HG03457 (cell line): Measurements from ENCODE around the gene SALL3.

ENCODE experiments used
- ATAC-seq: cut with Tn5 transposase; IDR thresholded peaks from one replicate; pipeline ENCODE4 v1.9.1; 2021; ENCODE audit warnings: moderate number of reproducible peaks; ENCODE audit not compliant: unreplicated experiment

Gene SALL3

DNA sequence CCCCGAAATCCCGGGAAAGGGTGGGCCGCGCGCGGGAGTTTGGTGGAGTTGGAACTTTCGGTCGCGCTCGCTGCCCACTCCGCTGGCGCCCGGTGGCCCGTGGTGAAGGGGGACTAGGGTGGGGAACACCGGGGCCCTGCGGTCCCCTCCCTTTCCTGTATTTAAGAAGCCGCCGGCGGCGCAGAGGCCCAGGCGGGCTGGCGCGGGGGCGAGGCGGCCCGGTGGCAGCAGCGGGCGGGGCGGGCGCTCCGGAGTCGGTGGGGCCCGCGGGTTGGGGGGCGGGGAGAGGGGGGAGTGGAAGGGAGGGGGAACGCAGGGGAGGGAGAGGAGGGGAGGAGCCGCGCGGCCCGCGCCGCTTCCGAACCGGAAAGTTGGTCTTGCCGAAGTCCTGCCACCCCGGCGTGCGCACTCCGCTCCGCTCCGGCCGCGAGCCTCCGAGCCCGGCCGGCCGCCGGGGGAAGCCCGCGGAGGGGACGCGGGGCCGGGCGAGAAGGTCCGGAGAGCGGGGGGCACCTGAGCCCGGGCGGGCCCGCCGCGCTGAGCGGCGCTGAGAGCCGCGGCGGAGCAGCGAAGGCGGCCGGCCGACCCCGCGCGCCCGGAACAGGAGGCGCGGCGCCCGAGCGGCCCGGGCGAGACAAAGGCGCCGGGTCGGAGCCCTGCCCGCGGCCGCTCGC, 425 bp upstream of the SALL3 start:
- ATAC-seq = no peak

DNA sequence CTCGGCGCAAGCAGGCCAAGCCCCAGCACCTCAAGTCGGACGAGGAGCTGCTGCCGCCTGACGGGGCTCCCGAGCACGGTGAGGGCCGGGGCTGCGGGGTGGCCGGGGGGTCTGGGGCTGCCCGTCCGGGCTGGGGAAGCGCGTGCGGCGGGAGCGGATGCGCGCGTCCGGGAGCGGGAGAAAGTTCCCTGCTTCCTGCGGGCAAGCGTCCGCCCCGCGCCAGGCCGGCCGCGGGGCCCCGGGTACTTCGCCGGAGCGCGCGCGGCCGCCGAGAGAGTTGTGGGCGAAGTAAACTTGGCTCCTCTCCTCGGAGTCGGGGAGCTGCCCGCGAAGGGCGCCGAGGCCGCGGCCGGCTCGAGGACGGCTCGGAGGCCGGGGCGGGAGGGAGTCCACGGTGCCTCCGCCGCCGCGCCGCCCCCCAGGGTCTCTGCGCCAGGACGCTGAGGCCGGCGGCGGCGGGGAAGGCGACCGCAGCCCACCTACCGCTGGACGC, 707 bp downstream of the SALL3 start:
- ATAC-seq = no peak

DNA sequence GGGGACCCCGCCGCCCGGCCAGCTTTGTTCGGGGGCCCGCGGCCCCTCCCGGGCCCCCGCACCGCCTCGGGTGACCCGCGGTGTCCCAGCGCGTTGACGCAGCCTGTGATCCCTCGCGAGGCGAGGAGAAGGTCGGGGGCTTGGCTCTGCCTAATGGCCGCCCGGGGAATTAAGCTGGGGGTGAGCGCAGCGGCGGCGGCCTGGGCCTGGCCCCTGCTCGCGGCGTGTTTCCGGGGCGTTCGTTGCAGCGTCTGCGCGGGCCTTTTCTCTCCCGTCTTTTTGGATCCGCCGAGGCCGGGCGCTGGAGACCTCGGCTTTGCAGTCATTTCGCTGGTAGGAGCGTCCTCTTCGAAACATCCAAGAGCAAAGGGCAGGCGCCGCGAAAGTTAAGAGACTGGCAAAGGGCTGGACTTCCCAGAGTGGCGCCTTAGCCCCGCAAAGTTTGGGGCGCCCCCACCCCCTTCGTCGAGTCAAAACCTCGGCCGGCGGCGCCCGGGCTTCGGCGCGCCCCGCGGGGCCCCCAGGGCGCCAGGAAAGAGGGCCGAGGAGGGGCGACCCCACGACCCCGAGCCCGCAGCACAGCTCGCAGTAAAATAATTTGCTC, 1.3 kb downstream of the SALL3 start:
- no peak for ATAC-seq

DNA sequence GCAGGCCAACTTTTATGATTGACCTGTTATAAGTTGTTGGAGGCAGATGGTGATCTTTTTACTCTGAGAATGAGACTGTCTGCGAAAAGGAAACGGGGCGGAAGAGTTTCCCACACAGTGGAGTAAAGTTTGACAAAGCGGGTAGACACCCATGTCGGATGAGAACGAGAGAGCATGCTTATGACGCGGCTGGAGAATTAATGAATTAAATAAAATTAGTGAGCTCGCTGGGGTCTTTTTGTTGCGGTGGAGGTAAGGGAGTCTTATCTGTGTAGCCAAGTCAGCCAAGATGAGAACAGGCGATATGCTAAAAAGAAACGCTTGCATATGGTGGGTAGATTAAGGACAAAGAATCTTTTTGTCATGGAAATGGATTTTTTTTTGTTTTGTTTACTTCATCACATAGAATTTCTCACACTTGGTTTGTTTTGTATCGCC, 1.8 kb downstream of the SALL3 start:
- ATAC-seq = no peak

DNA sequence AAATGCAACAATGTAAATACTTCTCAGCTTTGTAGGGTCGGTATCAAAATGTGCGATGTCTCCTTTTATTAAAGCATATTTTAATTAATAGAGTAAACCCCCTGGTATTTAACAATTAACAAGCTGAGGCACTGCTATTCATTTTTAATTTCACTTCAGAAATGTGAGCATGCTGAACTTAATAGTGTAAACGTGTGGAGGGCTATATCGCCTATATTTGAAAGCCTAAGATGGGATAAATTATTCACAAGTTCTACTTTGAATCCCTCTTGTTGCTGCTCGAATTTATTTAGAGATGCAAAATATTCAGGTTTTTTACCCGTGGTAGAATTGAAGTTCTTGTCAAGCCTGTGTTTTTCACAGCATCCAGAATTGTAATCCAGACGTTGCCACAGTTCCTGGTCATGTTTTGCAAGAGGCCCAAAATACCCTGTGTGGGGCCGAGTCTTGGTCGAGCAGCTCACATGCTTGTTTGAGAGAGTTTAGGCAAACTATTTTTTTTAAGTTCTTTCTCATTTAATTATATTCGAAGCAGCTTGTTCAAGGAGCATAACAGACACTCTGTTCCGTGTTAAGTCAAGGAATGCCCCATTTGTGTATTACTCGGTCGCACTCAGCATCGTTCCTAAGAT, 2.5 kb downstream of the SALL3 start:
- ATAC-seq = no peak

DNA sequence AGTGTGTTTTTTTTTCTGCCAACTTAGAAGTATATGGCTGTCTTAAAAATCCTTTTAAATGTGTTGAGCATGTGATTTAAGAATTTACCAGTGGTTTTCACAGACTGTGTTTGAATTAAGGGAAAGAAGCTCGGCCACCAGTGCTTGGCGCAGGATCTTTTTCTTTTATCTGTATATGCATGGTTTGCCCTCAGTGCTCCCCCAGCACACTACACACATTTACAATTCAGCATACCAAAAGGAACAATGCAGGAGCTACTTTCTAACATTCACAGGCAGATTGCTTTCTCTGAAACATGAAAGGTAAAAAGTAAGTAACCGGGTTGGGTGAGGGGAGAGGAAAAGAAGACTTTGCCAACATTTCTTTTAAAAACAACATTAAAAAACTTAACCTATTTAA, 3.9 kb downstream of the SALL3 start:
- ATAC-seq = no peak

DNA sequence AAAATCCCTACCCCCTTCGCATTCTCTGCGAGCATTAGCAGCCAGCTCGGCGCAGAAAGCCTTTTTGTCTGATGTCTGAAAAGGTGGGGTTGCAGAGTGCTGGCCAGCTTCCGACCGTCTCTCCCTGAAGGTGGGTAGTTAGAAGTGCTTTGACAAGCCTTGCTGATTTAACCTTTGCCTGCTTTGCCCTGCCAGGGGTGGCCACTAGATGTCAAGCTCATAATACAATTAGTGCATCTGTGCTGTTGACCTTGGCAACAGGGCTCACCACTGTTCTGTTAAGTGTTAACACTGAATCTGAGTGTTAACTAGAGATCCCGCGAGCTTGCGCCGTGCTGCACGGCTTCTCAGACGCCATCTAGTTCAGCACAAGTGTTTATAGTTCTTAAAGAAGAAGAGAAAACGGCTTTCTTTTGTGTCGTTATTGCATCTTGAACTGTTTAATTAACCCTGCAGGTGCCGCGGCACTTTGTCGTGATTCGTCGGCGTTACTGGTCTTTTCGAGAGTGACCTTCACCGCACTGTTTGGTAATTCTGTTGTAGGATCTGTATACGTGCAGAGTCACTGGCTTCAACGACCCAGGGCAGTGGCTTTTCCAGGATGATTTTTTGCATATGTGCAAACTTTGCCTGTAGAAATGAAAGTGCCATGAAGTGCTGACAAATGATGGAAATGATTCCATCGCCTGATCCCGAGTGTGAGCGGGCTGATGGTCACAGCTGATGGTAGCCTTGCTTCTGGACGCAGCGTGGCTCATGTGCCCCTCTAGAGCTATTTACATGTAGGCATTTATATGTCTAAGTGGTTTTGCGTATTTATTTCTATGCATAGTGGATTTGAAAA, 5.5 kb downstream of the SALL3 start:
- no peak for ATAC-seq

DNA sequence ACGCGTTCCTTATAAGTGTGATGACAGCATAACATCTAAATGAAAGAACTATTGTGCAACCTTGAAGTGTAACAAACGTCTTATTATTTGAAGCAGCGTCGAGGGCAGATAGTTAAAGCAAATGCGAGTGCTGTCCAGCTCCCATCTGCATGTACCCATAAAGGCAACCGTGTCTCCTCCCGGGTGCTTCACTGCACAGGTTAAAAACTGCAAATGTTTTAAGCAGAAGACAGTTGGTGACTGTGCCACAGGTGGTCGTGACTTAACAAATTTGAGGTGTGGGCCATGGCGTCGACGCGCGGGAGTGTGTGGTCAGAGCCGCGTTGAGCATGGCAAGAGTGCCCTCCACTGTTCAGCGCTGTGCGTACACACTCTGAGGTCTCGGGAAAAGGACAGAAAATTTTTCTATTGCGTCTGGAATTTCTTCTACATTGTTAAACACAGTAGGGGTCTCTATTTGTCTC, 6.4 kb downstream of the SALL3 start:
- no peak for ATAC-seq

DNA sequence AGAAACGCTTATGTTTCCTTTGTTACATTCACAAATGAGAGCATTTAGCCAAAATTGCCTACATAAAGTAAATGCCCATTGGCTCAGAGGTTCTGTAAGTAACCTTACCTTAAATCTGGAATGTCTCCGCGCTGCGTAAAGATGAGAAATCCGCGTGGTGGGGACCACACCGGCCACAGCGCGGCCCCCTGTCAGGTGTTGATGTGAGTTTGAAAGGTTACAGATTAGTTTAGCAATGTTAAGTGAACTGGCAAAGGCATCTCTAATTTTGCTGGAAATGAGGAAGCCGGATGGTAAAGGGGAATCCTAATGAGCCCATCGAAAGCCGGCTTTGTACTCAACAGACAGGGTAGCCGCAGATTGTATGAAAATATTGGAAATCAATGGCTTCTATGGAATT, 11.8 kb downstream of the SALL3 start:
- no peak for ATAC-seq

DNA sequence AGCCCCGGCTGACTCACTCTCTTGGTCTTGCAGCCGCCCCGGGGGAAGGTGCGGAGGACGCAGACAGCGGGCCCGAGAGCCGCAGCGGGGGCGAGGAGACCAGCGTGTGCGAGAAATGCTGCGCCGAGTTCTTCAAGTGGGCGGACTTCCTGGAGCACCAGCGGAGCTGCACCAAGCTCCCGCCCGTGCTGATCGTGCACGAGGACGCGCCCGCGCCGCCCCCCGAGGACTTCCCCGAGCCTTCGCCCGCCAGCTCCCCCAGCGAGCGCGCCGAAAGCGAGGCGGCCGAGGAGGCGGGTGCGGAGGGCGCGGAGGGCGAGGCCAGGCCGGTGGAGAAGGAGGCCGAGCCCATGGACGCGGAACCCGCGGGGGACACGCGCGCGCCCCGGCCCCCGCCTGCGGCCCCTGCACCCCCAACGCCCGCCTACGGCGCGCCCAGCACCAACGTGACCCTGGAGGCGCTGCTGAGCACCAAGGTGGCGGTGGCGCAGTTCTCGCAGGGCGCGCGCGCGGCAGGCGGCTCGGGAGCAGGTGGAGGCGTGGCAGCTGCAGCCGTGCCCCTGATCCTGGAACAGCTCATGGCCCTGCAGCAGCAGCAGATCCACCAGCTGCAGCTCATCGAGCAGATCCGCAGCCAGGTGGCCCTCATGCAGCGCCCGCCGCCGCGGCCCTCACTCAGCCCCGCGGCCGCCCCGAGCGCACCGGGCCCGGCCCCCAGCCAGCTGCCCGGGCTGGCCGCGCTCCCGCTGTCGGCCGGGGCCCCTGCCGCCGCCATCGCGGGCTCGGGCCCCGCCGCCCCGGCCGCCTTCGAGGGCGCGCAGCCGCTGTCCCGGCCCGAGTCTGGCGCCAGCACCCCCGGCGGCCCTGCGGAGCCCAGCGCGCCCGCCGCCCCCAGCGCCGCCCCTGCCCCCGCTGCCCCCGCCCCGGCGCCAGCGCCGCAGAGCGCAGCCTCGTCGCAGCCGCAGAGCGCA, 12.7 kb downstream of the SALL3 start:
- no peak for ATAC-seq

DNA sequence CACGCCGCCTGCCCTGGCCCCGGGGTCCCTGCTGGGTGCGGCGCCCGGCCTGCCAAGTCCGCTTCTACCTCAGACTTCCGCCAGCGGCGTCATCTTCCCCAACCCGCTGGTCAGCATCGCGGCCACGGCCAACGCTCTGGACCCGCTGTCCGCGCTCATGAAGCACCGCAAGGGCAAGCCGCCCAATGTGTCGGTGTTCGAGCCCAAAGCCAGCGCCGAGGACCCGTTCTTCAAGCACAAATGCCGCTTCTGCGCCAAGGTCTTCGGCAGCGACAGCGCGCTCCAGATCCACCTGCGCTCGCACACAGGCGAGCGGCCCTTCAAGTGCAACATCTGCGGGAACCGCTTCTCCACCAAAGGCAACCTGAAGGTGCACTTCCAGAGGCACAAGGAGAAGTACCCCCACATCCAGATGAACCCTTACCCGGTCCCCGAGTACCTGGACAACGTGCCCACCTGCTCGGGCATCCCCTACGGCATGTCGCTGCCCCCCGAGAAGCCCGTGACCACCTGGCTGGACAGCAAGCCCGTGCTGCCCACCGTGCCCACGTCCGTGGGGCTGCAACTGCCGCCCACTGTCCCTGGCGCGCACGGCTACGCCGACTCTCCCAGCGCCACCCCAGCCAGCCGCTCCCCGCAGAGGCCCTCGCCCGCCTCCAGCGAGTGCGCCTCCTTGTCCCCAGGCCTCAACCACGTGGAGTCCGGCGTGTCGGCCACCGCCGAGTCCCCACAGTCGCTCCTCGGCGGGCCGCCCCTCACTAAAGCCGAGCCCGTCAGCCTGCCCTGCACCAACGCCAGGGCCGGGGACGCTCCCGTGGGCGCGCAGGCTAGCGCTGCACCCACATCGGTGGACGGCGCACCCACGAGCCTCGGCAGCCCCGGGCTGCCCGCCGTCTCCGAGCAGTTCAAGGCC, 13.7 kb downstream of the SALL3 start:
- no peak for ATAC-seq

DNA sequence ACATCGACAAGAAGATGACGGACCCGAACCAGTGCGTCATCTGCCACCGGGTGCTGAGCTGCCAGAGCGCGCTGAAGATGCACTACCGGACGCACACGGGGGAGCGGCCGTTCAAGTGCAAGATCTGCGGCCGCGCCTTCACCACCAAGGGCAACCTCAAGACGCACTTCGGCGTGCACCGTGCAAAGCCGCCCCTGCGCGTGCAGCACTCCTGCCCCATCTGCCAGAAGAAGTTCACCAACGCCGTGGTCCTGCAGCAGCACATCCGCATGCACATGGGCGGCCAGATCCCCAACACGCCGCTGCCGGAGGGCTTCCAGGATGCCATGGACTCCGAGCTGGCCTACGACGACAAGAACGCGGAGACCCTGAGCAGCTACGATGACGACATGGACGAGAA, 14.4 kb downstream of the SALL3 start:
- no peak for ATAC-seq

DNA sequence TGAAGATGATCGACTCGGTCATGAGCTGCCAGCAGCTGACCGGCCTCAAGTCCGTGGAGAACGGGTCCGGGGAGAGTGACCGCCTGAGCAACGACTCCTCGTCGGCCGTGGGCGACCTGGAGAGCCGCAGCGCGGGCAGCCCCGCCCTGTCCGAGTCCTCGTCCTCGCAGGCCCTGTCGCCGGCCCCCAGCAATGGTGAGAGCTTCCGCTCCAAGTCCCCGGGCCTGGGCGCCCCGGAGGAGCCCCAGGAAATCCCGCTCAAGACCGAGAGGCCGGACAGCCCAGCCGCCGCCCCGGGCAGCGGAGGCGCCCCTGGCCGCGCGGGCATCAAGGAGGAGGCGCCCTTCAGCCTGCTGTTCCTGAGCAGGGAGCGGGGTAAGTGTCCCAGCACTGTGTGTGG, 14.9 kb downstream of the SALL3 start:
- ATAC-seq = no peak

DNA sequence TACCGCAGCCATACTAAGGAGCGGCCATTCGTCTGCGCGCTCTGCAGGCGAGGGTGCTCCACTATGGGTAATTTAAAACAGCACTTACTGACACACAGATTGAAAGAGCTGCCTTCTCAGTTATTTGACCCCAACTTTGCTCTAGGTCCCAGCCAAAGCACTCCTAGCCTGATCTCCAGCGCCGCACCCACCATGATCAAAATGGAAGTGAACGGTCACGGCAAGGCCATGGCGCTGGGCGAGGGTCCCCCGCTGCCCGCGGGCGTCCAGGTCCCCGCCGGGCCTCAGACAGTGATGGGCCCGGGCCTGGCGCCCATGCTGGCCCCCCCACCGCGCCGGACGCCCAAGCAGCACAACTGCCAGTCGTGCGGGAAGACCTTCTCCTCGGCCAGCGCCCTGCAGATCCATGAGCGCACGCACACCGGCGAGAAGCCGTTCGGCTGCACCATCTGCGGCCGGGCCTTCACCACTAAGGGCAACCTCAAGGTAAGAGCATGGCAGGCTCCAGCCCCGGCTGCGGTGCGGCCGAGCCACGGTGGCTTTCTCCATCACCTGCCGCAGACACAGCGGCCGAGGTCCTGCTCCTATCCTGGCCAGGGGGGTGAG, 15.5 kb downstream of the SALL3 start:
- ATAC-seq = no peak

DNA sequence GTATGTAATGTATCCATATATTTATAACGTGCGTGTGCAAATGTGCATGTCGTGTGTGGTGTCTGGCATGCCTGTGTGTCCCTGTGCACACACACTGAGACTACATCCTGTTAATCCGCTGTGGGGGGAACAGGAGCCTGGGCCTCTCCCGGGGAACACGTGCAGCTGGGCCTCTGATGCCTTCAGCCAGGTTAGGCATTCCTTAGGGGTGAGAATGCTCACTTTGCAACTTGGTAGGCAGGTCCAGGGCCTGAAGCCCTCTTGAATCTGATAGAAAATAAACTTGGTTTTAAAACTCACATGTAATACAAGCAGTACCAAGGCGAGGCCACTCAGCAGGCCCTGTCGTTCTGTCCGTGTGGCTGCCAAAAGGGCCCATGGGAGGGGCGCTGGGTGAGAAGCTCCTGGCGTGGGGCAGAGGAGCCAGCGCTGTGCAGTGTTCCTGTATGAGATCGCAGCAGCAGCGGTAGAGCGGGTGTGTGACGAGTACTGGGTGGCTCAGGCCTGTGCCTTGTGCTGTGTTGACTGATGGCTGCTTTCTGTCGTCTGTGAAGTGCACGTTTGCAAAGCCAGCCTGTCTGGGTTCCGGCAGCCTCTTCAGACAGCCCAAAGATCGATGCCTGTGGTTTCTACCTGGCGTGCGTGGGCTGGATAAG, 16.2 kb downstream of the SALL3 start:
- ATAC-seq = no peak

DNA sequence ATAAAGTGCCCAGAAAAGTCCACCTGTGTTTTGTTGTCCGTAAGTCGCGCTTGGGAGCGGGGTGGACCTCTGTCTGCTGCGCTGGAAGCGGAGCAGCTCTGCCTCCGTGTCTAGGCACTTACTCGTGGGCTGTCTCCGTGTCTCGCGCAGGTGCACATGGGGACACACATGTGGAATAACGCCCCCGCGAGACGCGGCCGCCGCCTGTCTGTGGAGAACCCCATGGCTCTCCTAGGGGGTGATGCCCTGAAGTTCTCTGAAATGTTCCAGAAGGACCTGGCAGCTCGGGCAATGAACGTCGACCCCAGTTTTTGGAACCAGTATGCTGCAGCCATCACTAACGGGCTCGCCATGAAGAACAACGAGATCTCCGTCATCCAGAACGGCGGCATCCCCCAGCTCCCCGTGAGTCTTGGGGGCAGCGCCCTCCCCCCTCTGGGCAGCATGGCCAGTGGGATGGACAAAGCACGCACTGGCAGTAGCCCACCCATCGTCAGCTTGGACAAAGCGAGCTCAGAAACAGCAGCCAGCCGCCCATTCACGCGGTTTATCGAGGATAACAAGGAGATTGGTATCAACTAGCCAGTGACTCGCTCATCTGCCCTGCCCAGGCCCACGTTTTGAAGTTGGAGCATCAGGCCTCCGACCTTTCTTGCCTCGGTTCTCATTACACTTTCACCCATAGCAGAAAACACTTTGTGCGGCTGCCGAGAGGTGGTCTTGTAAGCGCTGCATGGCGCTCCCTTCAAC, 17.3 kb downstream of the SALL3 start:
- no peak for ATAC-seq

DNA sequence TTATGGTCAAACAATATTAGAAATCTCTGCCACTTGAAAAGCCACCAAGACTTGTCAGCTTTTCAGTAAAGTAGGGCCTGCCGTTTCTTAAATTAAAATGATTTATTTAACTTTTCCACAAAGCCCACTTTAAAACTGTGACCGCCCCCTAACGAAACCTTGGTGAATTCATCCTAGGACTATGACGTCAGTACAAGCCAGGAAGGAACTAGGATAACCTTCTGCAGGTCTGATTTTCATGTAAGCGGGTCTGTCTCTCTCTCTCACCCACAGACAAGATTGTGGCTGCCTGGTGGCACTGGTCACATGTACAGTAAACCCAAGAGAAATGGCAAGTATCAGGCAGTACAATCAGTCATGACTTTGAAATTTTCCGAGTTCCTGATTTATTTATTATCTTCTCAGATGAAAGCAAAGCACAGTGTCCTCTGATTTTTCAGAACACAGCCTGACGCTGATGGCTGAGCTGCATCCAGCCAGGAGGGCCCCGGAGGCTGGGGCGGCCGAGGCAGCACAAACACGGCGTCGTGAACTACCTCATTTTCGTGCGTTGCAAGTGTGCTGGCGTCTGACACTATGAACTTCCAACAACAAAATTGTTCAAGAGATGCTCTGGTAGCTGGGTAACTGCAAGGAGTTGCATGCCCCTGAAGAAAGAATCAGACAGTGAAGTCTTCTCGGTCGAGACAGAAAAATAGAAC, 18.9 kb downstream of the SALL3 start:
- ATAC-seq = no peak
